Measurements from ENCODE around the gene TRAF4.
"Not testable (repeated sequence)": the region's sequence is repeated elsewhere in the genome, so short reads cannot be mapped to it uniquely, and the experiment has no call there.

DNA sequence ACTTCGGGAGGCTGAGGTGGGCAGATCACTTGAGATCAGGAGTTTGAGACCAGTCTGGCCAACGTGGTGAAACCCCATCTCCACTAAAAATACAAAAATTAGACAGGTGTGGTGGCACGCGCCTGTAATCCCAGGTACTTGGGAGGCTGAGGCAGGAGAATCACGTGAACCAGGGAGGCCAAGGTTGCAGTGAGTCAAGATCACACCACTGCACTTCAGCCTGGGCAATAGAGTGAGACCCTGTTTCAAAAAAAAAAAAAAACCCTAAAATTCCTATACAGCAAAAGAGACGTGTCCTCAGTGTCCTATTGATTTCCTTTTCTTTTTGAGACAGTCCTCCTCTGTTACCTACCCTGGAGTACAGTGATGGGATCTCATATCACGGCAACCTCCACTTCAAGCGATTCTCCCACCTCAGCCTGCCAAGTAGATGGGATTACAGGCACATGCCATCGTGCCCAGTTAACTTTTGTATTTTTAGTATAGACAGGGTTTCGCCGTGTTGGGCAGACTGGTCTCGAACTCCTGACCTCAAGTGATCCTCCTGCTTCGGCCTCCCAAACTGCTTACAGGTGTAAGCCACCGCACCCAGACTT lies 51.1 kb downstream of the TRAF4 start:
- TF ChIP-seq FOXA1, FOXK2, SP1 (IDR thresholded peaks at IDR 0.05): not testable (repeated sequence)

Measured in HEK293T (cell line).